Pancreas (tissue), 10 donors: ENCODE results near the gene CD47. TPM values are rescaled to one million over a fixed set of nuclear protein-coding genes. Genes with fewer than 3 reads are reported as not detected.

ENCODE experiments used
- ATAC-seq, 4 donors: fragments of 200-7000 bp; cut with Tn5 transposase; one replicate each; pipeline versions ENCODE4 v1.8.0 to v1.9.1; 2020; ENCODE audit warnings: mild to moderate bottlenecking in 4 of 4, moderate library complexity in 4 of 4
- DNase-seq, 6 donors: peaks; one replicate each; pipeline ENCODE4 v3.0.0-alpha.2; 2020
- FAIRE-seq: peaks from 2 replicates; lab custom pipeline; 2012; peaks lifted over from hg19 to GRCh38; lab: Jason Lieb, UNC
- H3K27ac ChIP-seq, 4 donors: fragments of 200-600 bp; sonication (generic); 1 replicate in 3 of 4; 2 replicates in 1 of 4; pipeline versions ENCODE4 v1.5.0 to v1.8.0; 2020
- H3K27me3 ChIP-seq, 4 donors: fragments of 200-600 bp; one replicate each; pipeline ENCODE4 v1.8.0; 2021
- H3K36me3 ChIP-seq, 3 donors: fragments of 200-600 bp; sonication (generic) in 1 of 3; one replicate each; pipeline versions ENCODE4 v1.5.0 to v1.8.0; 2020 to 2021
- H3K4me1 ChIP-seq, 3 donors: fragments of 200-600 bp; one replicate each; pipeline ENCODE4 v1.8.0; 2021
- H3K4me3 ChIP-seq, 4 donors: fragments of 200-600 bp; sonication (generic) in 2 of 4; one replicate each; pipeline versions ENCODE4 v1.5.0 to v1.8.0; 2020 to 2021
- H3K9me3 ChIP-seq, 4 donors: fragments of 200-600 bp; one replicate each; pipeline ENCODE4 v1.8.0; 2021
- WGBS, 2 donors: extraction: QIAGEN DNeasy Blood & Tissue Kit; methylation state at CpG; one replicate each; pipeline ENCODE4 v1.1.7; 2013; 5-methylcytosine and 5-hydroxymethylcytosine counted together
- intact Hi-C, 3 donors: fragments of 100-400 bp; cut with DNase I; formaldehyde crosslinking; loops; one replicate each; pipeline versions ENCODE4 v1.11.1 to v1.14.2; 2022
- polyA plus RNA-seq, 2 donors: library from polyadenylated mRNA; stranded (reverse); fragments of 200-250 nt; gene quantifications; one replicate each; pipeline ENCODE4 v1.2.3, GENCODE V29; 2013
- total RNA-seq, 6 donors: library from RNA; stranded (reverse); fragmentation: NEBNext Ultra II Directional in 4 of 6; extraction: Animal tissue kit (Norgen Biotek cat#: 25700) in 4 of 6; gene quantifications; one replicate each; pipeline versions ENCODE4 v1.2.1 to v1.2.4, GENCODE V29; 2021 to 2023
- TF ChIP-seq, protein P1 (sequence below), 4 donors: fragments of 200-600 bp; sonication (generic) in 3 of 4; IDR thresholded peaks; one replicate each; pipeline versions ENCODE4 v1.5.0 to v1.8.0; 2021; ENCODE audit warnings: antibody characterized with exemption in 4 of 4
- donor health status: healthy with polysubstance abuse.
- donor health status: DM: no; HTN: no; CAD: no; lungs with moderate emphysema.
- donor health status: DM: no; HTN: no; CAD: no.
- donor health status: control.
- donor health status: control.
- donor health status: Bipolar disorder and iron deficiency.
- donor health status: DM: yes; HTN: yes; CAD: no.
- donor health status: DM: no; HTN: no; CAD: no.
- donor health status: DM: no; HTN: no; CAD: no.
- donor health status: DM: yes; HTN: yes; CAD: no.

The CD47 gene
- total and polyA plus RNA-seq, 8 donors, result 14.8 to 107 (median 27.1) TPM

DNA sequence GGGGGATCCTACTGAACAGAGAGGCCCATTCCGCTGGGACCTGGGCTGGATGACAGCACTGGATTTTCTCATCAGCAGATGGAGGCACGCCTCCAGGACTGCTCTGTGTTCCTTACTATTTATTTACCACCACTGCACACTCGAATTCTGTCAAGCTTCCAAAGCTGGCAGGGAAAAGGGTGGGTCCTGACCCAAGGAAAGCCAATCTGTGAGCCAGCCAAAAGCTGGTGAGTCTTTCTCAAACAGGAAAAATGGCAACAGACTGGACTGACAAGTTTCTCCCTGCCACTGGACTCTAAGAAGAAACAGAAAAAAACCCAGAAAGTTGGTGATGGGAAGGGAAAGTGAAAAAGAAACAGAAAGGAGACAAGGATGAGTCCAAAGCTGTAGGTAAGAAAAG lies 37.8 kb downstream of the CD47 start:
- intact Hi-C loops, result no loop called here
- Histone ChIP-seq H3K9me3 (no peaks in the 10 kb centered on the region), H3K27ac (no peak overlapping the region), H3K4me3 (no peak overlapping the region), H3K4me1 (no peaks in the 10 kb centered on the region), H3K36me3 (peaks cover 0 to 10% (median 0%) of the 10 kb centered on the region in 3 donors), H3K27me3 (no peaks in the 10 kb centered on the region)
- DNase-seq (peak in 1 of 6 donors; percentile 28), ATAC-seq (peak in 3 of 4 donors; percentile 49 to 78 (median 64)), FAIRE-seq (no peak)
- WGBS, 2 donors, result 54 to 57% methylated on average over 3 of the region's 3 CpGs
- TF ChIP-seq, protein P1, sequence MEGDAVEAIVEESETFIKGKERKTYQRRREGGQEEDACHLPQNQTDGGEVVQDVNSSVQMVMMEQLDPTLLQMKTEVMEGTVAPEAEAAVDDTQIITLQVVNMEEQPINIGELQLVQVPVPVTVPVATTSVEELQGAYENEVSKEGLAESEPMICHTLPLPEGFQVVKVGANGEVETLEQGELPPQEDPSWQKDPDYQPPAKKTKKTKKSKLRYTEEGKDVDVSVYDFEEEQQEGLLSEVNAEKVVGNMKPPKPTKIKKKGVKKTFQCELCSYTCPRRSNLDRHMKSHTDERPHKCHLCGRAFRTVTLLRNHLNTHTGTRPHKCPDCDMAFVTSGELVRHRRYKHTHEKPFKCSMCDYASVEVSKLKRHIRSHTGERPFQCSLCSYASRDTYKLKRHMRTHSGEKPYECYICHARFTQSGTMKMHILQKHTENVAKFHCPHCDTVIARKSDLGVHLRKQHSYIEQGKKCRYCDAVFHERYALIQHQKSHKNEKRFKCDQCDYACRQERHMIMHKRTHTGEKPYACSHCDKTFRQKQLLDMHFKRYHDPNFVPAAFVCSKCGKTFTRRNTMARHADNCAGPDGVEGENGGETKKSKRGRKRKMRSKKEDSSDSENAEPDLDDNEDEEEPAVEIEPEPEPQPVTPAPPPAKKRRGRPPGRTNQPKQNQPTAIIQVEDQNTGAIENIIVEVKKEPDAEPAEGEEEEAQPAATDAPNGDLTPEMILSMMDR (IDR thresholded peaks at IDR 0.05), result no peak

DNA sequence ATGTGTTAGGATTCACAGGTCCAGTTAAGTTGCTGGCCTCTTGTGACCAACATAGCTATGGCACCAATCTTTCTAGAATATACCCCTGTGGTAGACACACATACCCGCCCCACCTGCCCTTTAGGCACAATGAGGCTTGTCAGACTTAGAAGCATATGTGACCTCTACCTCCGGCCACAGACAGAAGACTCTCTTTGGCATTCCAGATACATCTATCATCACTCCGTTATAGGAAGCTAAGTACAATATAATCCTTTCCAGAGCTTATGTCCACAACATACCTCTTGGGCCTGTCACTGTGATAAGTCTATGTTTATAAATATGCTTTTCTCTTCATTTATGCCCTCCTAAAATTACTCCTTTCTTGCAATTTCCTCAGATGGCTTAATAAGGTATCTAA lies 39.8 kb downstream of the CD47 start:
- 90 to 96% methylated on average over 3 of the region's 3 CpGs for WGBS, 2 donors
- ATAC-seq (no peak), FAIRE-seq (no peak)

GRCh38 chr3:108047987-108048386 lies 42.8 kb downstream of the CD47 start:
- H3K36me3 ChIP-seq, result no peaks in the 10 kb centered on the region
- WGBS, 2 donors, result 93 to 96% methylated on average over 1 of the region's 1 CpG
- intact Hi-C loops, result no loop called here
- TF ChIP-seq, protein P1 (IDR thresholded peaks at IDR 0.05), result no peak
- FAIRE-seq, result no peak
- no peak for ATAC-seq
- DNase-seq, result no peak
- no peak overlapping the region for H3K4me3 ChIP-seq
- no peaks in the 10 kb centered on the region for H3K27me3 ChIP-seq
- no peaks in the 10 kb centered on the region for H3K4me1 ChIP-seq
- H3K27ac ChIP-seq, result no peak overlapping the region
- H3K9me3 ChIP-seq, result no peaks in the 10 kb centered on the region

More for the DNA sequence above, 39.8 kb downstream of the CD47 start:
- intact Hi-C loops, result no loop called here
- TF ChIP-seq, protein P1 (IDR thresholded peaks at IDR 0.05), result no peak
- no peaks in the 10 kb centered on the region for H3K27me3 ChIP-seq
- H3K4me3 ChIP-seq, result no peak overlapping the region
- H3K9me3 ChIP-seq, result no peaks in the 10 kb centered on the region
- no peaks in the 10 kb centered on the region for H3K36me3 ChIP-seq
- no peak overlapping the region for H3K27ac ChIP-seq
- DNase-seq, result no peak
- no peaks in the 10 kb centered on the region for H3K4me1 ChIP-seq

- intact Hi-C loops, result no loop called here
- Histone ChIP-seq H3K36me3 (no peaks in the 10 kb centered on the region), H3K27me3 (no peaks in the 10 kb centered on the region), H3K4me3 (no peak overlapping the region), H3K9me3 (no peaks in the 10 kb centered on the region), H3K27ac (no peak overlapping the region), H3K4me1 (no peaks in the 10 kb centered on the region)
- no peak for ATAC-seq
- TF ChIP-seq, protein P1 (IDR thresholded peaks at IDR 0.05), result no peak
- WGBS, 2 donors, result 98 to 100% methylated on average over 1 of the region's 1 CpG
- no peak for FAIRE-seq
- DNase-seq, result no peak
Observed at GRCh38 chr3:108046247-108046646, 44.6 kb downstream of the CD47 start.

GRCh38 chr3:108044699-108045098 lies 46.1 kb downstream of the CD47 start:
- TF ChIP-seq, protein P1 (IDR thresholded peaks at IDR 0.05), result no peak
- no peak for FAIRE-seq
- no peaks in the 10 kb centered on the region for H3K36me3 ChIP-seq
- no peak overlapping the region for H3K4me3 ChIP-seq
- no peak for DNase-seq
- no peaks in the 10 kb centered on the region for H3K27me3 ChIP-seq
- no peaks in the 10 kb centered on the region for H3K9me3 ChIP-seq
- no peaks in the 10 kb centered on the region for H3K4me1 ChIP-seq
- no peak for ATAC-seq
- H3K27ac ChIP-seq, result no peak overlapping the region
- intact Hi-C loops, result no loop called here
